T-helper 1 cell treated with Interleukin-12 subunit alpha and Interleukin-12 subunit beta and Interleukin-4 antibody, amounts not matched to agents 30 μg/mL and 1 μg/mL, for 36 hours (primary cell): ENCODE measurements around the gene NUDCD2.
A peak's percentile ranks its signal among the peaks of the same experiment; 100 is the strongest.

Source experiments
- H3K27ac Mint-ChIP-seq: one replicate; pipeline ENCODE4 v1.8.0; 2021; ENCODE audit warnings: mild to moderate bottlenecking, mixed read lengths
- H3K27me3 Mint-ChIP-seq: one replicate; pipeline ENCODE4 v1.8.0; 2021; ENCODE audit warnings: low read depth, mixed read lengths
- H3K36me3 Mint-ChIP-seq: one replicate; pipeline ENCODE4 v1.8.0; 2021; ENCODE audit warnings: low read depth, mixed read lengths
- H3K4me1 Mint-ChIP-seq: one replicate; pipeline ENCODE4 v1.8.0; 2021; ENCODE audit warnings: low read depth, mixed read lengths
- H3K4me3 Mint-ChIP-seq: one replicate; pipeline ENCODE4 v1.8.0; 2021; ENCODE audit warnings: mild to moderate bottlenecking, moderate library complexity, mixed read lengths
- H3K9me3 Mint-ChIP-seq: one replicate; pipeline ENCODE4 v1.8.0; 2021; ENCODE audit warnings: mixed read lengths

Gene NUDCD2

DNA sequence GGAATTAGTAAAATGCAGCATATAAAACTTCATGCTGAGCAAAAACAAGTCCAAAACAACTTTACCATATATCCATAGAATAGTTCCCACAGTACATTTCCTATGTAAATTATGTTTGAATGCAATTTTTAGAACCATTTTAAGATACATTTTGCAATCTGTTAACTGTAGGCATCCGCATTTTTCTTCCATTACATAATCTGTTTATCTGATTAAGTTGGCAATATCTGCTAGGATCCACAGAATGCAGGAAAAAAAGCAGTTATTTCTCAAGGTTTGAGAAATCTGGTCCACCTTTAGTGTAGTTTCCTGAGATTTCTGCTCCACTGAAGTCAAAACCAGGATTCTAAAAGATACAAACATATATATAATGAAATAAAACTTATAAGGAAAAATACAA lies 6.2 kb downstream of the NUDCD2 start:
- Mint-ChIP-seq H3K27ac (no peak overlapping the region), H3K36me3 (peaks cover 49% of the 10 kb centered on the region), H3K4me3 (no peak overlapping the region), H3K4me1 (peaks cover 26% of the 10 kb centered on the region), H3K27me3 (no peaks in the 10 kb centered on the region), H3K9me3 (no peaks in the 10 kb centered on the region)

- Mint-ChIP-seq H3K4me3 (no peak overlapping the region), H3K9me3 (no peaks in the 10 kb centered on the region), H3K27ac (no peak overlapping the region), H3K4me1 (peaks cover 23% of the 10 kb centered on the region), H3K36me3 (peaks cover 58% of the 10 kb centered on the region), H3K27me3 (no peaks in the 10 kb centered on the region)
These were observed 8.4 kb downstream of the NUDCD2 start for GRCh38 chr5:163451489-163451888.

DNA sequence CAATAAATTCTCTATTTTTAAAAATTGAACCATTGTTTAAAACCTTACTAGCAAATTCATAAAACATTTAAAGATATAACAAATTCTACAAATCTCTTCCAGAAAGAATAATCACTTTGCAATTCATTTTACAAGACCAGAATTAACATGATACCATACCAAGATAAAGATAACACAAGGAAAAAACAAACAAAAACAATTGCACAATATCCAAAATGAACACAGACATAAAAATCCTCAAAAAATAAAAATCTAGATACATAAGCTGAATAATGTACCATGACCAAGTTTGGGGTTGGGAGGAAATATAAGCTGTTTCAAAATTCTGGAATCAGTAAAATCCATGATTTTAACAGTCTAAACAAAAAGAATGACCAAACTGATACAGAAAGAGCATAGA lies 11.4 kb downstream of the NUDCD2 start:
- peaks cover 44% of the 10 kb centered on the region for H3K36me3 Mint-ChIP-seq

GRCh38 chr5:163447875-163448274 lies 12.0 kb downstream of the NUDCD2 start:
- peaks cover 44% of the 10 kb centered on the region for H3K36me3 Mint-ChIP-seq
- H3K9me3 Mint-ChIP-seq = no peaks in the 10 kb centered on the region
- no peaks in the 10 kb centered on the region for H3K27me3 Mint-ChIP-seq
- H3K27ac Mint-ChIP-seq = no peak overlapping the region
- no peak overlapping the region for H3K4me3 Mint-ChIP-seq
- H3K4me1 Mint-ChIP-seq = peaks cover 8% of the 10 kb centered on the region

More for the DNA sequence above, 11.4 kb downstream of the NUDCD2 start:
- peaks cover 9% of the 10 kb centered on the region for H3K4me1 Mint-ChIP-seq
- H3K9me3 Mint-ChIP-seq = no peaks in the 10 kb centered on the region
- no peaks in the 10 kb centered on the region for H3K27me3 Mint-ChIP-seq
- H3K4me3 Mint-ChIP-seq = no peak overlapping the region
- peak overlapping the region; percentile 7 for H3K27ac Mint-ChIP-seq

DNA sequence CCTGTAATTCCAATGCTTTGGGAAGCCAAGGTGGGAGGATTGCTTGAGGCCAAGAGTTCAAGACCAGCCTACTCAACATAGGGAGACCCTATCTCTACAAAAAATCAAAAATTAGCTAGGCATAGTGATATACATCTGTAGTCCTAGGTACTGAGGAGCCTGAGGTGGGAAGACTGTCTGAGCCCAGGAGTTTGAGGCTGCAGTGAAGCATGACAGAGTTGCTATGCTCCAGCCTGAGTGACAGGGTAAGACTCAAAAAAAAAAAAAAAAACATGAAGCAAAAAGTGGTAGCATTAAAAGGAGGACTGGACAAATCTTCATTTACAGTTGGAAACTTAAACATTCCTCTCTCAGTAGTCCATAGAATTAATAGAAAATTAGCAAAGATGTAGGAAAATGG lies 12.7 kb downstream of the NUDCD2 start:
- peaks cover 8% of the 10 kb centered on the region for H3K4me1 Mint-ChIP-seq
- H3K9me3 Mint-ChIP-seq = no peaks in the 10 kb centered on the region
- H3K36me3 Mint-ChIP-seq = peaks cover 47% of the 10 kb centered on the region
- H3K4me3 Mint-ChIP-seq = no peak overlapping the region
- no peaks in the 10 kb centered on the region for H3K27me3 Mint-ChIP-seq
- H3K27ac Mint-ChIP-seq = peak overlapping the region; percentile 6

- no peaks in the 10 kb centered on the region for H3K27me3 Mint-ChIP-seq
- H3K36me3 Mint-ChIP-seq = peaks cover 50% of the 10 kb centered on the region
- no peak overlapping the region for H3K27ac Mint-ChIP-seq
- no peak overlapping the region for H3K4me3 Mint-ChIP-seq
- no peaks in the 10 kb centered on the region for H3K9me3 Mint-ChIP-seq
- peaks cover 15% of the 10 kb centered on the region for H3K4me1 Mint-ChIP-seq
These were observed 14.6 kb downstream of the NUDCD2 start for GRCh38 chr5:163445345-163445744.

GRCh38 chr5:163444526-163444925 lies 15.4 kb downstream of the NUDCD2 start:
- Mint-ChIP-seq H3K36me3 (peaks cover 51% of the 10 kb centered on the region), H3K27ac (no peak overlapping the region), H3K9me3 (no peaks in the 10 kb centered on the region), H3K4me3 (no peak overlapping the region), H3K4me1 (peaks cover 21% of the 10 kb centered on the region), H3K27me3 (no peaks in the 10 kb centered on the region)

DNA sequence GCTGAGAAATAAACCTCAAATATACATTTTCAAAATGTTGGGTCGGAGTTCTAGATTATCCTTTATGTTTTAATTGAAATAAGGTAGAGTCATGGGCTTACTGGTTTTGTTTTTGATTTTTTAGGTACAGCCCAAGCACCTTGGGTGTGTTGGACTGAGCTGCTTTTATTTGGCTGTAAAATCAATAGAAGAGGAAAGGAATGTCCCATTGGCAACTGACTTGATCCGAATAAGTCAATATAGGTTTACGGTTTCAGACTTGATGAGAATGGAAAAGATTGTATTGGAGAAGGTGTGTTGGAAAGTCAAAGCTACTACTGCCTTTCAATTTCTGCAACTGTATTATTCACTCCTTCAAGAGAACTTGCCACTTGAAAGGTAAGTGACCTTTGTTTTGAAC lies 18.9 kb downstream of the NUDCD2 start:
- no peak overlapping the region for H3K4me3 Mint-ChIP-seq
- H3K27me3 Mint-ChIP-seq = no peaks in the 10 kb centered on the region
- H3K36me3 Mint-ChIP-seq = peaks cover 36% of the 10 kb centered on the region
- H3K4me1 Mint-ChIP-seq = peaks cover 38% of the 10 kb centered on the region
- no peaks in the 10 kb centered on the region for H3K9me3 Mint-ChIP-seq
- H3K27ac Mint-ChIP-seq = no peak overlapping the region

DNA sequence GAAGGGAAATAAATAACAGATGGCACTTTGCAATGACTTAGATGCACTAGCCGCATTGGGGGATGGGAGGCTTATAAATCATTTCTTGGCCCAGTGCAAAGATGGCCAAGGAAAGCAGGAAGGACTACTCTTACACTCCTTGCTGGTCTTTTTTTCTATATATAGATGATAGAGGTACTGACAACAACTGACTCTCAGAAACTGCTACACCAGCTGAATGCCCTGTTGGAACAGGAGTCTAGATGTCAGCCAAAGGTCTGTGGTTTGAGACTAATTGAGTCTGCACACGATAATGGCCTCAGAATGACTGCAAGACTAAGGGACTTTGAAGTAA lies 20.8 kb downstream of the NUDCD2 start:
- Mint-ChIP-seq H3K9me3 (no peaks in the 10 kb centered on the region), H3K4me3 (peak overlapping the region; percentile 89), H3K36me3 (peaks cover 33% of the 10 kb centered on the region), H3K4me1 (peaks cover 40% of the 10 kb centered on the region), H3K27ac (no peak overlapping the region), H3K27me3 (peaks cover 8% of the 10 kb centered on the region)

DNA sequence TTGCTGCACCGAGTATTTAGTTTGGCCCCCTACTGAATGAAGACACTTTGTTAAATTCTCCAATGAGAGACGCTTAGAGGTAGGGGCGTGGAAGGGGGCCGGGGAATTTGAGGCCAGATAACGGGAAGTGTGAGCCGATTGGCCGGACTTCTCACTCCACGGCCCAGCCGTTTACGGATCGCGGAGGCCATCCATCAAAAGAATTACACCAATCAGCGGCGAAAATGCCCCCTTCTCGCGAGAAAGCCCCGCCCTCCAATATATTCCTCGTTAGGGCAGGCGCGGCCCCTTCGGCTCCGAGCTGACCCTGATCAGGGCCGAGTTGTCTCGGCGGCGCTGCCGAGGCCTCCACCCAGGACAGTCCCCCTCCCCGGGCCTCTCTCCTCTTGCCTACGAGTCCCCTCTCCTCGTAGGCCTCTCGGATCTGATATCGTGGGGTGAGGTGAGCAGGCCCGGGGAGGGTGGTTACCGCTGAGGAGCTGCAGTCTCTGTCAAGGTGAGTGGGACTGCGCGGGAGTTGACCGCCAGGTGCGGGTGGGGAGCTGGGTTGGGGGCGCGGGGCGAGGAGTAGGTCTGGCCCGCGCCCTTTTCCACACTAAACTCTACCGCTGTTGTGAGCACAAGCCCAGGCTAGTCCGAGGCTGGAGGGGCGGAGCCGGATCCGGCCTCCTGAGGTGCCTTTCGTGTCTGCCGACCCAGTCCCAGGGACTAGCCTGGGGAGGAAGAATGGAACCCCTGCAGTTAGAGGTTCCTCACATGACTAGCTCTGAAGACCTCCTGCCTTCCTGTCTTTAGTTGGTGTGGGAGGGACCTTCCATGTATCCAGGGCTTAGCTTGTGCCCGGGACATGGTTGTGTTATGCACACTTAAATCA lies 22.4 kb downstream of the NUDCD2 start, which contains the start of gene CCNG1:
CCNG1 (plus strand) TSS at position 287 of the 874 bp plus-strand sequence. CDS start 1,662 bp downstream, outside the sequence.
- Mint-ChIP-seq H3K27ac (peak within 1 kb of the TSS; percentile 88), H3K27me3 (peaks cover 15% of the 10 kb centered on the region), H3K4me3 (peak within 1 kb of the TSS; percentile 89), H3K4me1 (peaks cover 40% of the 10 kb centered on the region), H3K36me3 (peaks cover 29% of the 10 kb centered on the region), H3K9me3 (no peaks in the 10 kb centered on the region)

GRCh38 chr5:163437011-163437308 lies 22.9 kb downstream of the NUDCD2 start:
- H3K9me3 Mint-ChIP-seq = no peaks in the 10 kb centered on the region
- peaks cover 24% of the 10 kb centered on the region for H3K36me3 Mint-ChIP-seq
- H3K27ac Mint-ChIP-seq = peak overlapping the region; percentile 88
- H3K4me3 Mint-ChIP-seq = peak overlapping the region; percentile 89
- peaks cover 21% of the 10 kb centered on the region for H3K27me3 Mint-ChIP-seq
- peaks cover 37% of the 10 kb centered on the region for H3K4me1 Mint-ChIP-seq

DNA sequence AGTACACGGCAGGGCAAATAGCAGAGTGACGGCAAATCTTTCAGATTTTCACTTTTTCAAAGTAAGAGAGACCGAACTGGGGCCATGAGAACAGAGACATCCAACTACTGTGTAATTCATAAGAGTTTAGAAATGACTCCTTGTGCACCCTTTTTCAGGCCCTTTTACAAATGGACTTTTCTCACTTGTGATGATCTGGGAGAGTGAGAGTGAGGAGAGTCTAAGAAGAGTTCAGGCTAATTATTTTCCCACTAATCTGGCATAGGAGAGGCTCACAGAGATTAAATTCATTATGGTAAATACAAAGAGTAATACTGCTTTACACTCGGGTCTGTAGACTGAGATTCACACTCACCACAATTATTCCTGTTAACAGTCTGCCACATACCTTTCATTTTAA lies 23.4 kb downstream of the NUDCD2 start:
- H3K27ac Mint-ChIP-seq = peak overlapping the region; percentile 88
- peaks cover 37% of the 10 kb centered on the region for H3K4me1 Mint-ChIP-seq
- peaks cover 24% of the 10 kb centered on the region for H3K27me3 Mint-ChIP-seq
- peaks cover 23% of the 10 kb centered on the region for H3K36me3 Mint-ChIP-seq
- peak overlapping the region; percentile 89 for H3K4me3 Mint-ChIP-seq
- no peaks in the 10 kb centered on the region for H3K9me3 Mint-ChIP-seq

DNA sequence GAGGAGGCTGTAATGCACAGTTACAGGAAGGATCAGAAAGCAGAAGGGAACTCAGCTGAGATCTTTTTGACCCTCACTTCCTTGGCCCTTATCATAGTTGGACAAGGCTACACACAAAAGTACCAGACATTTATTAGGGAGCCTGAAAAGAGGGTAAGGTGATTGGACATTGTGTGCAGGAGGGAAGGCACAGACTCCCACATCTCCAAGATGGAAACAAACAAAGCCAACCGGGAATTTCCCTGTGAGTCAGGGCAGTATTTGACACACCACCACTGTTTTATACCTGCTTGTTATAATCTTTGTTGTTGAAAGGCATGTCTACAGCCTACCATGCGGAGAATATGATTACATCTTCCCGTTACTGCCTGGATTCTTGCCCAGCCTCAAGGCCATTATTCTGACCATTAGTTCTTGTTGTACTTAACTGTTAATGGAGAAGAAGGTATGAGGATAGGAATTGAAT lies 25.5 kb downstream of the NUDCD2 start:
- H3K9me3 Mint-ChIP-seq = no peaks in the 10 kb centered on the region
- H3K4me1 Mint-ChIP-seq = peaks cover 24% of the 10 kb centered on the region
- H3K36me3 Mint-ChIP-seq = peaks cover 10% of the 10 kb centered on the region
- peaks cover 24% of the 10 kb centered on the region for H3K27me3 Mint-ChIP-seq
- no peak overlapping the region for H3K4me3 Mint-ChIP-seq
- H3K27ac Mint-ChIP-seq = no peak overlapping the region

- H3K36me3 Mint-ChIP-seq = peaks cover 2% of the 10 kb centered on the region
- no peaks in the 10 kb centered on the region for H3K9me3 Mint-ChIP-seq
- H3K27me3 Mint-ChIP-seq = peaks cover 24% of the 10 kb centered on the region
- no peak overlapping the region for H3K4me3 Mint-ChIP-seq
- no peak overlapping the region for H3K27ac Mint-ChIP-seq
- peaks cover 15% of the 10 kb centered on the region for H3K4me1 Mint-ChIP-seq
These were observed 26.6 kb downstream of the NUDCD2 start for GRCh38 chr5:163433271-163433670.

DNA sequence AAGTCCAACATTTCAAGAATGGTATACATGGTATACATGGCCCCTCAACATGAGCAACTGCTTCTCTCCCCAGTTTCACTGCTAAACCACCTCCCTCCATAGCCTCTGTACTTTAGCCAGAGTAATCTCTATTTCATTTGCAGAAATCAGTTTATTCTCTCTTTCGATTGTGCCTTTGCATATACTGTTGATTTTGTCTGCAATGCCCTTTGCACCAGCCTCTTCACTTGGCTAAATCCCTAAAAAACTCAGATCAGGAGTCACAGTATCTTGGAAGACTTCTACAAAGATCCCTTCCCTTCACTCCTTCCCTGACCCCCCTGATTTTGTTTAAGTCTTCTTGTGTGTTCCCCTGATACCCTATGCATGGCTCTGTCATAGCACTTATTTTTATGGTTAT lies 27.4 kb downstream of the NUDCD2 start:
- H3K4me1 Mint-ChIP-seq = peaks cover 13% of the 10 kb centered on the region
- H3K9me3 Mint-ChIP-seq = no peaks in the 10 kb centered on the region
- no peak overlapping the region for H3K27ac Mint-ChIP-seq
- H3K4me3 Mint-ChIP-seq = no peak overlapping the region
- H3K36me3 Mint-ChIP-seq = no peaks in the 10 kb centered on the region
- H3K27me3 Mint-ChIP-seq = peaks cover 24% of the 10 kb centered on the region
